ENCODE measurements around the gene PCDHB4. TPM values are rescaled to one million over a fixed set of nuclear protein-coding genes. Genes with fewer than 3 reads are reported as not detected.
A peak's percentile ranks its signal among the peaks of the same experiment; 100 is the strongest.
"Not testable (repeated sequence)": the region's sequence is repeated elsewhere in the genome, so short reads cannot be mapped to it uniquely, and the experiment has no call there.

PCDHB4 gene
- polyA plus RNA-seq, 3 donors = 0.97 to 2.1 (median 2.0) TPM

DNA sequence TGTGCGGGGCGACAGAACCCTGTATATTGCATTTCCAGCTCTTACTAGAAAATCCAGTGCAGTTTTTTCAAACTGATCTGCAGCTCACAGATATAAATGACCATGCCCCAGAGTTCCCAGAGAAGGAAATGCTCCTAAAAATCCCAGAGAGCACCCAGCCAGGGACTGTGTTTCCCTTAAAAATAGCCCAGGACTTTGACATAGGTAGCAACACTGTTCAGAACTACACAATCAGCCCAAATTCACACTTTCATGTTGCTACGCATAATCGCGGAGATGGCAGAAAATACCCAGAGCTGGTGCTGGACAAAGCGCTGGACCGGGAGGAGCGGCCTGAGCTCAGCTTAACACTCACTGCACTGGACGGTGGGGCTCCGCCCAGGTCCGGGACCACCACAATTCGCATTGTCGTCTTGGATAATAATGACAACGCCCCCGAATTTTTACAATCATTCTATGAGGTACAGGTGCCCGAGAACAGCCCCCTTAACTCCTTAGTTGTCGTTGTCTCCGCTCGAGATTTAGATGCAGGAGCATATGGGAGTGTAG is 14.2 kb downstream of the PCDHB4 start:
- no peak for DNase-seq

DNA sequence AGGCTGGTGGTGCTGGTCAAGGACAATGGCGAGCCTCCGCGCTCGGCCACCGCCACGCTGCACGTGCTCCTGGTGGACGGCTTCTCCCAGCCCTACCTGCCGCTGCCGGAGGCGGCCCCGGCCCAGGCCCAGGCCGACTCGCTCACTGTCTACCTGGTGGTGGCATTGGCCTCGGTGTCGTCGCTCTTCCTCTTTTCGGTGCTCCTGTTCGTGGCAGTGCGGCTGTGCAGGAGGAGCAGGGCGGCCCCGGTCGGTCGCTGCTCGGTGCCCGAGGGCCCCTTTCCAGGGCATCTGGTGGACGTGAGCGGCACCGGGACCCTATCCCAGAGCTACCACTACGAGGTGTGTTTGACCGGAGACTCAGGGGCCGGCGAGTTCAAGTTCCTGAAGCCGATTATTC is 15.7 kb downstream of the PCDHB4 start:
- not testable (repeated sequence) for DNase-seq

DNA sequence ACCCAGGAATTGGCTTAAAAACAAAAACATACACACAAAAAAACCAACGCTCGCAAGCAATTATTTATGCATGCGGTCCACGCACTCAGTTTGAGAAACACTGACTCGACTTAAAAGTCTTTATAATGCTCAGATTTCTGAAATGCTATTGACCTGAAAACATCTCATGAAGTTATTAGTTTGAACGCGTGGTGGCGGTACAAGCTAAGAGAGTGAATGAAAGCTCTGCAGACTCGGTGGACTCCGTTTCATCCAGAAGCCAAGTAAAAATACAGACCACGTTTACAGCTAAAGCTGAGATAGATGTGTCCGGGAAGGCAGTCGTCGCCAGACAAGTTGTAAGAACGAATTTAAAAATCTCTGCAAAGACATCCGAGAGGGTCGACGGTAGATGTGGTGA is 28.2 kb downstream of the PCDHB4 start, which contains the start of gene PCDHB6:
Gene PCDHB6 (plus strand): TSS at position 246 of the 400 bp plus-strand sequence. CDS start 201 bp downstream, outside the sequence.
- peak; percentile 22 for DNase-seq

DNA sequence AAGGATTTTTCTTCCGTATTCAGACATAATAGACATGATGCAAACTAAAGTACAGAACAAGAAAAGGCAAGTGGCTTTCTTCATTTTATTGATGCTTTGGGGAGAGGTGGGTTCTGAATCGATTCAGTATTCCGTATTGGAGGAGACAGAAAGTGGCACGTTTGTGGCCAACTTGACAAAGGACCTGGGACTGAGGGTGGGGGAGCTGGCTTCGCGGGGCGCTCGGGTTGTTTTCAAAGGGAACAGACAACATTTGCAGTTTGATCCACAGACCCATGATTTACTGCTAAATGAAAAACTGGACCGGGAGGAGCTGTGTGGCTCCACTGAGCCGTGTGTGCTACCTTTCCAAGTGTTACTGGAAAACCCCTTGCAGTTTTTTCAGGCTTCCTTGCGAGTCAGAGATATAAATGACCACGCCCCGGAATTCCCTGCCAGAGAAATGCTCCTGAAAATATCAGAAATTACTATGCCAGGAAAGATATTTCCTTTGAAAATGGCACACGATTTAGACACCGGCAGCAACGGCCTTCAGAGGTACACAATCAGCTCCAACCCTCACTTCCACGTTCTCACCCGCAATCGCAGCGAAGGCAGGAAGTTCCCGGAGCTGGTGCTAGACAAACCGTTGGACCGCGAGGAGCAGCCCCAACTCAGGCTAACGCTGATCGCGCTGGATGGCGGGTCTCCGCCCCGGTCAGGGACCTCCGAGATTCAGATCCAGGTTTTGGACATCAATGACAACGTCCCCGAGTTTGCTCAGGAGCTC is 28.8 kb downstream of the PCDHB4 start:
- no peak for DNase-seq

DNA sequence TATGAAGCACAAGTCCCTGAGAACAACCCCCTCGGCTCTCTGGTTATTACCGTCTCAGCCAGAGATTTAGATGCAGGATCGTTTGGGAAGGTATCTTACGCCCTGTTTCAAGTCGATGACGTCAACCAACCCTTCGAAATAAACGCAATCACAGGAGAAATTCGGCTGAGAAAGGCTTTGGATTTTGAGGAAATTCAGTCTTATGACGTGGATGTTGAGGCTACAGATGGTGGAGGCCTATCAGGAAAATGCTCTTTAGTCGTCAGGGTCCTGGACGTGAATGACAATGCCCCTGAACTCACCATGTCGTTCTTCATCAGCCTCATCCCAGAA is 29.3 kb downstream of the PCDHB4 start:
- no peak for DNase-seq

DNA sequence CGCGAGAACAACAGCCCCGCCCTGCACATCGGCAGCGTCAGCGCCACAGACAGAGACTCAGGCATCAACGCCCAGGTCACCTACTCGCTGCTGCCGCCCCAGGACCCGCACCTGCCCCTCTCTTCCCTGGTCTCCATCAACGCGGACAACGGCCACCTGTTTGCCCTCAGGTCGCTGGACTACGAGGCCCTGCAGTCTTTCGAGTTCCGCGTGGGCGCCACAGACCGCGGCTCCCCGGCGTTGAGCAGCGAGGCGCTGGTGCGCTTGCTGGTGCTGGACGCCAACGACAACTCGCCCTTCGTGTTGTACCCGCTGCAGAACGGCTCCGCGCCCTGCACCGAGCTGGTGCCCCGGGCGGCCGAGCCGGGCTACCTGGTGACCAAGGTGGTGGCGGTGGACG is 30.0 kb downstream of the PCDHB4 start:
- DNase-seq = not testable (repeated sequence)

DNA sequence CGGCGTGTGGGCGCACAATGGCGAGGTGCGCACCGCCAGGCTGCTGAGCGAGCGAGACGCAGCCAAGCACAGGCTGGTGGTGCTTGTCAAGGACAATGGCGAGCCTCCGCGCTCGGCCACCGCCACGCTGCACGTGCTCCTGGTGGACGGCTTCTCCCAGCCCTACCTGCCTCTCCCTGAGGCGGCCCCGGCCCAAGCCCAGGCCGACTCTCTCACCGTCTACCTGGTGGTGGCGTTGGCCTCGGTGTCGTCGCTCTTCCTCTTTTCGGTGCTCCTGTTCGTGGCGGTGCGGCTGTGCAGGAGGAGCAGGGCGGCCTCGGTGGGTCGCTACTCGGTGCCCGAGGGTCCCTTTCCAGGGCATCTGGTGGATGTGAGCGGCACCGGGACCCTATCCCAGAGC is 30.5 kb downstream of the PCDHB4 start:
- not testable (repeated sequence) for DNase-seq

DNA sequence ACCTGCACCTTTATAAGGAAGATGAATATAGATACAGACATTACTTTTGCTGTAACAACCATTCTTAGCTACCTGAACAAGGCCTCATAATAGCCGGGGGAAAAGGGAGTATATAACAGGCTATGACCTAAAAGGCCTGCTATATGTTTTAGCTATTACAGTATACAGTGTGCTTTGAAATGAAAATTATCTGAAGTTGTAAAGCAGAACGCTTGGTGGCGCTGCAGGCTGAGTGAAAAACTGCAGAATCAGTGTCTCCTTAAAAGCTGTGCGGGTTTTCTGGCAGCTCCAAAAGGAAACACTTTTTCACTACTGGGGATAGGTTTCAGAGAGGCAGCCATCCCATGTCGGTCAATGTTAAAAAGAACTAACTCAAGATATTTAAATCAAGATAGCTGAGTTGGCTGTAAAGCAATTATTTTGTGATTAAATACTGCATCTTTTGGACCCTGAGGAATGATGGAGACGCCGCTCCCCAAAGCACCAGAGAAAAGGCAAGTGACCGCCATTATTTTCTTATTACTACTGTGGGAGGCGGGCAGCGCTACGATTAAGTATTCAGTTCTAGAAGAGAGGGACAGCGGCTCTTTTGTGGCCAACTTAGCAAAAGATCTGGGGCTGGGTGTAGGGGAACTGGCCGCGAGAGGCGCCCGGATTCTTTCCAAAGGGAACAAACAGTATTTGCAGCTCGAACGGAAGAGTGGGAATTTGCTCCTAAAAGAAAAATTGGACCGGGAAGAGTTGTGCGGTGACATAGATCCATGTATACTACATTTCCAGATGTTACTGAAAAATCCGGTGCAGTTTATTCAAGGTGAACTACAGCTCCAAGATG is 34.1 kb downstream of the PCDHB4 start:
- no peak for DNase-seq

DNA sequence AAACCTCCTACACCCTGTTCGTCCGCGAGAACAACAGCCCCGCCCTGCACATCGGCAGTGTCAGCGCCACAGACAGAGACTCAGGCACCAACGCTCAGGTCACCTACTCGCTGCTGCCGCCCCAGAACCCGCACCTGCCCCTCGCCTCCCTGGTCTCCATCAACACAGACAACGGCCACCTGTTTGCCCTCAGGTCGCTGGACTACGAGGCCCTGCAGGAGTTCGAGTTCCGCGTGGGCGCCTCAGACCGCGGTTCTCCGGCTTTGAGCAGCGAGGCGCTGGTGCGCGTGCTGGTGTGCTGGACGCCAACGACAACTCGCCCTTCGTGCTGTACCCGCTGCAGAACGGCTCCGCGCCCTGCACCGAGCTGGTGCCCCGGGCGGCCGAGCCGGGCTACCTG is 35.7 kb downstream of the PCDHB4 start:
- not testable (repeated sequence) for DNase-seq

DNA sequence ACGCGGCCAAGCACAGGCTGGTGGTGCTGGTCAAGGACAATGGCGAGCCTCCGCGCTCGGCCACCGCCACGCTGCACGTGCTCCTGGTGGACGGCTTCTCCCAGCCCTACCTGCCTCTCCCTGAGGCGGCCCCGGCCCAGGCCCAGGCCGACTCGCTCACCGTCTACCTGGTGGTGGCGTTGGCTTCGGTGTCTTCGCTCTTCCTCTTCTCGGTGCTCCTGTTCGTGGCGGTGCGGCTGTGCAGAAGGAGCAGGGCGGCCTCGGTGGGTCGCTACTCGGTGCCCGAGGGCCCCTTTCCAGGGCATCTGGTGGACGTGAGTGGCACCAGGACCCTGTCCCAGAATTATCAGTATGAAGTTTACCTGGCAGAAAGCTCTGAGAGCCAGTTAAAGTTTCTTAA is 36.3 kb downstream of the PCDHB4 start:
- not testable (repeated sequence) for DNase-seq

DNA sequence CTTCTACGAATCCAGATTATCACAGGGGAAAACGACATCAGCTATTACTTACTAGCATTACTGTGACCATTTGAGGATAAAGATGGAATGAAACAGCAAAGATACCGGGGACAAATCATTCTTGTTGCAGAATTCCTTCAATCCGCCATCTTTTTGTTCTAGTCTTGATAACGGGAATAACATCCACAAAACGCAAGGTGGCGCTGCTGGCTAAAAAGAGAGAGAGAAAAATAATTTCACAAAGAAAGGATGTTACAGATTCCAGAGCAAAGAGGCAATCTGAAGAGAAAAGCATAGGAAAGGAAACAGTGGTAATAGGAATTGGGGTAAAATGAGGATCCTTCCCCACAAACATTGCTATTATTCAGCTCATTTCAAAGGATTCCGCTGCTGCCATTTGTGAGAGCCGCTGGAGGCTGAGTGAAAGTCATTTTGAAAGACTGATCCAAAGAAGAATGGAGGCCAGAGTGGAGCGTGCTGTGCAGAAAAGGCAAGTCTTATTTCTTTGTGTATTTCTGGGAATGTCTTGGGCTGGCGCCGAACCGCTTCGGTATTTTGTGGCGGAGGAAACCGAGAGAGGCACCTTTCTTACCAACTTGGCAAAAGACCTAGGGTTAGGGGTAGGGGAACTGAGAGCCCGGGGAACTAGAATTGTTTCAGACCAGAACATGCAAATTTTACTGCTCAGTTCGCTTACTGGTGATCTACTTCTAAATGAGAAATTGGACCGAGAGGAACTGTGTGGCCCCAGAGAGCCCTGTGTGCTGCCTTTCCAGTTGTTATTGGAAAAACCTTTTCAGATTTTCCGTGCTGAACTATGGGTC is 51.0 kb downstream of the PCDHB4 start, which contains the start of gene PCDHB7:
Gene PCDHB7 (plus strand): TSS at position 264 of the 824 bp plus-strand sequence. CDS start 192 bp downstream, at position 456.
- peak; percentile 33 for DNase-seq

DNA sequence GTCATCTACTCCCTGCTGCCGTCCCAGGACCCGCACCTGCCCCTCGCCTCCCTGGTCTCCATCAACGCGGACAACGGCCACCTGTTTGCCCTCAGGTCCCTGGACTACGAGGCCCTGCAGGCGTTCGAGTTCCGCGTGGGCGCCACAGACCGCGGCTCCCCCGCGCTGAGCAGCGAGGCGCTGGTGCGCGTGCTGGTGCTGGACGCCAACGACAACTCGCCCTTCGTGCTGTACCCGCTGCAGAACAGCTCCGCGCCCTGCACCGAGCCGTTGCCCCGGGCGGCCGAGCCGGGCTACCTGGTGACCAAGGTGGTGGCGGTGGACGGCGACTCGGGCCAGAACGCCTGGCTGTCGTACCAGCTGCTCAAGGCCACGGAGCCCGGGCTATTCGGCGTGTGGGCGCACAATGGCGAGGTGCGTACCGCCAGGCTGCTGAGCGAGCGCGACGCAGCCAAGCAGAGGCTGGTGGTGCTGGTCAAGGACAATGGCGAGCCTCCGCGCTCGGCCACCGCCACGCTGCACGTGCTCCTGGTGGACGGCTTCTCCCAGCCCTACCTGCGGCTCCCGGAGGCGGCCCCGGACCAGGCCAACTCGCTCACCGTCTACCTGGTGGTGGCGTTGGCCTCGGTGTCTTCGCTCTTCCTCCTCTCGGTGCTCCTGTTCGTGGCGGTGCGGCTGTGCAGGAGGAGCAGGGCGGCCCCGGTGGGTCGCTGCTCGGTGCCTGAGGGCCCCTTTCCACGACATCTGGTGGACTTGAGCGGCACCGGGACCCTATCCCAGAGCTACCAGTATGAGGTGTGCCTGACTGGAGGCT is 52.9 kb downstream of the PCDHB4 start:
- DNase-seq = not testable (repeated sequence)

Other genes with a start within 250 kb of the PCDHB4 start
- gene PCDHA12, start 246.5 kb upstream of the PCDHB4 start, polyA plus RNA-seq (ENCODE audit: insufficient read length in 3 of 3) = under 1 TPM in 2 of 3 donors, not detected in 1; 0.07 to 0.14 TPM
- under 1 TPM in 1 of 3 donors, not detected in 2; 0.07 TPM for gene PCDHA13, start 239.7 kb upstream of the PCDHB4 start, polyA plus RNA-seq (ENCODE audit: insufficient read length in 3 of 3)
- gene PCDHAC1, start 195.5 kb upstream of the PCDHB4 start, polyA plus RNA-seq (ENCODE audit: insufficient read length in 3 of 3) = under 1 TPM; 0.06 to 0.10 (median 0.06) TPM
- gene PCDHAC2, start 155.3 kb upstream of the PCDHB4 start, polyA plus RNA-seq (ENCODE audit: insufficient read length in 3 of 3) = under 1 TPM; 0.29 to 0.71 (median 0.53) TPM
- under 1 TPM; 0.04 to 0.15 (median 0.08) TPM for gene PCDHB1, start 70.4 kb upstream of the PCDHB4 start, polyA plus RNA-seq (ENCODE audit: insufficient read length in 3 of 3)
- gene PCDHB2, start 27.2 kb upstream of the PCDHB4 start, polyA plus RNA-seq (ENCODE audit: insufficient read length in 3 of 3) = 1 to 10 TPM; 4.5 to 8.4 (median 4.9) TPM
- gene PCDHB3, start 21.3 kb upstream of the PCDHB4 start, polyA plus RNA-seq (ENCODE audit: insufficient read length in 3 of 3) = 1 to 10 TPM; 3.7 to 4.7 (median 3.8) TPM
- gene PCDHB5, start 13.4 kb downstream of the PCDHB4 start, polyA plus RNA-seq (ENCODE audit: insufficient read length in 3 of 3) = 1 to 10 TPM; 5.3 to 9.5 (median 9.1) TPM
- gene PCDHB6, start 28.2 kb downstream of the PCDHB4 start, polyA plus RNA-seq (ENCODE audit: insufficient read length in 3 of 3) = 1 to 10 TPM; 1.6 to 3.1 (median 3.0) TPM
- gene PCDHB7, start 50.8 kb downstream of the PCDHB4 start, polyA plus RNA-seq (ENCODE audit: insufficient read length in 3 of 3) = 1 to 10 TPM; 3.5 to 4.4 (median 4.2) TPM
- 1 to 10 TPM; 1.5 to 3.1 (median 2.1) TPM for gene PCDHB8, start 56.0 kb downstream of the PCDHB4 start, polyA plus RNA-seq (ENCODE audit: insufficient read length in 3 of 3)
- gene PCDHB16, start 60.6 kb downstream of the PCDHB4 start, polyA plus RNA-seq (ENCODE audit: insufficient read length in 3 of 3) = 1 to 10 TPM; 5.1 to 7.4 (median 6.5) TPM
- 1 to 10 TPM; 3.4 to 4.5 (median 4.1) TPM for gene PCDHB9, start 65.3 kb downstream of the PCDHB4 start, polyA plus RNA-seq (ENCODE audit: insufficient read length in 3 of 3)
- gene PCDHB10, start 70.5 kb downstream of the PCDHB4 start, polyA plus RNA-seq (ENCODE audit: insufficient read length in 3 of 3) = 1 to 10 TPM; 4.9 to 6.6 (median 6.4) TPM
- 1 to 10 TPM; 3.8 to 6.5 (median 4.6) TPM for gene PCDHB11, start 77.8 kb downstream of the PCDHB4 start, polyA plus RNA-seq (ENCODE audit: insufficient read length in 3 of 3)
- gene PCDHB12, start 86.9 kb downstream of the PCDHB4 start, polyA plus RNA-seq (ENCODE audit: insufficient read length in 3 of 3) = 1 to 10 TPM; 3.6 to 4.6 (median 4.5) TPM
- gene PCDHB13, start 92.1 kb downstream of the PCDHB4 start, polyA plus RNA-seq (ENCODE audit: insufficient read length in 3 of 3) = 1 to 10 TPM; 6.4 to 7.5 (median 6.9) TPM
- gene PCDHB14, start 101.5 kb downstream of the PCDHB4 start, polyA plus RNA-seq (ENCODE audit: insufficient read length in 3 of 3) = 10 to 100 TPM; 10.1 to 11.2 (median 10.2) TPM
- 10 to 100 TPM; 14.3 to 15.2 (median 14.7) TPM for gene PCDHB15, start 123.6 kb downstream of the PCDHB4 start, polyA plus RNA-seq (ENCODE audit: insufficient read length in 3 of 3)
- under 1 TPM in 2 of 3 donors, not detected in 1; 0.19 to 0.21 TPM for gene SLC25A2, start 182.2 kb downstream of the PCDHB4 start, polyA plus RNA-seq (ENCODE audit: insufficient read length in 3 of 3)
- gene TAF7, start 199.0 kb downstream of the PCDHB4 start, polyA plus RNA-seq (ENCODE audit: insufficient read length in 3 of 3) = 100 to 1,000 TPM; 137 to 157 (median 148) TPM
- 1 to 10 TPM in 2 of 3 donors, under 1 TPM in 1; 0.81 to 1.7 (median 1.0) TPM for gene PCDHGA1, start 208.7 kb downstream of the PCDHB4 start, polyA plus RNA-seq (ENCODE audit: insufficient read length in 3 of 3)
- gene PCDHGA2, start 216.9 kb downstream of the PCDHB4 start, polyA plus RNA-seq (ENCODE audit: insufficient read length in 3 of 3) = 1 to 10 TPM; 6.3 to 8.3 (median 6.4) TPM
- 1 to 10 TPM; 3.4 to 4.5 (median 3.8) TPM for gene PCDHGA3, start 222.0 kb downstream of the PCDHB4 start, polyA plus RNA-seq (ENCODE audit: insufficient read length in 3 of 3)
- 1 to 10 TPM; 1.7 to 1.8 (median 1.7) TPM for gene PCDHGB1, start 228.3 kb downstream of the PCDHB4 start, polyA plus RNA-seq (ENCODE audit: insufficient read length in 3 of 3)
- 1 to 10 TPM; 2.3 to 3.0 (median 2.4) TPM for gene PCDHGA4, start 233.2 kb downstream of the PCDHB4 start, polyA plus RNA-seq (ENCODE audit: insufficient read length in 3 of 3)
- gene PCDHGB2, start 238.2 kb downstream of the PCDHB4 start, polyA plus RNA-seq (ENCODE audit: insufficient read length in 3 of 3) = 1 to 10 TPM; 3.5 to 4.9 (median 3.6) TPM
- 1 to 10 TPM; 2.6 to 3.2 (median 2.6) TPM for gene PCDHGA5, start 242.3 kb downstream of the PCDHB4 start, polyA plus RNA-seq (ENCODE audit: insufficient read length in 3 of 3)
- gene PCDHGB3, start 248.4 kb downstream of the PCDHB4 start, polyA plus RNA-seq (ENCODE audit: insufficient read length in 3 of 3) = 1 to 10 TPM; 1.9 to 2.6 (median 2.5) TPM